HEK293 (cell line): Measurements from ENCODE around the gene ZNF365.

Source experiments
- CTCF ChIA-PET: fragments of 350-600 bp; formaldehyde crosslinking; extraction: SDS; loops from one replicate; lab custom pipeline; 2021; ENCODE audit warnings: antibody characterized with exemption; lab: Yijun Ruan, JAX
- POLR2A ChIA-PET: fragments of 300-600 bp; formaldehyde crosslinking; extraction: SDS; loops from one replicate; lab custom pipeline; 2020; ENCODE audit warnings: antibody characterized with exemption, inconsistent platforms; lab: Yijun Ruan, JAX
- H3K27ac ChIP-seq: fragments of 200-500 bp; sonication (Bioruptor generic); 2 replicates; pipeline ENCODE4 v1.5.1; 2014; ENCODE audit warnings: low read depth, low read length, control low read depth, inconsistent platforms; ENCODE audit errors: extremely low read depth
- H3K36me3 ChIP-seq, 2 experiments: fragments of 200-500 bp in 1 of 2; sonication (Bioruptor generic) in 1 of 2; 1 replicate in 1 of 2; 2 replicates in 1 of 2; pipeline ENCODE4 v1.5.1; 2014 to 2017; ENCODE audit warnings: inconsistent platforms in 2 of 2, low read length in 2 of 2; ENCODE audit not compliant: control insufficient read depth in 2 of 2, insufficient read depth in 1 of 2
- H3K4me1 ChIP-seq: fragments of 200-500 bp; sonication (Bioruptor generic); 2 replicates; pipeline ENCODE4 v1.5.1; 2014; ENCODE audit warnings: mild to moderate bottlenecking, low read length, inconsistent platforms; ENCODE audit not compliant: control insufficient read depth, insufficient read depth
- H3K4me3 ChIP-seq: 2 replicates; pipeline ENCODE4 v1.5.1; 2011; ENCODE audit warnings: low read depth, mild to moderate bottlenecking, control low read depth, low read length, moderate library complexity
- H3K9me3 ChIP-seq: fragments of 200-500 bp; sonication (Bioruptor generic); 2 replicates; pipeline ENCODE4 v1.5.1; 2014; ENCODE audit warnings: low read depth, low read length, inconsistent platforms; ENCODE audit not compliant: control insufficient read depth, insufficient read depth
- GLIS2 ChIP-seq: fragments of 450-650 bp; formaldehyde crosslinking; IDR thresholded peaks from 2 replicates; pipeline ENCODE4 v1.5.1; 2016; ENCODE audit warnings: missing biosample characterization, missing genetic modification characterization
- HOXC10 ChIP-seq: sonication (generic); formaldehyde crosslinking; IDR thresholded peaks from 2 replicates; pipeline ENCODE4 v1.8.1; 2023; ENCODE audit warnings: mild to moderate bottlenecking, missing genetic modification reagents
- OVOL3 ChIP-seq: fragments of 450-650 bp; formaldehyde crosslinking; IDR thresholded peaks from 2 replicates; pipeline ENCODE4 v1.5.1; 2016; ENCODE audit warnings: missing biosample characterization, missing genetic modification characterization
- PATZ1 ChIP-seq: fragments of 450-650 bp; formaldehyde crosslinking; IDR thresholded peaks from 2 replicates; pipeline ENCODE4 v1.5.1; 2016; ENCODE audit warnings: missing biosample characterization, missing genetic modification characterization
- YY2 ChIP-seq: fragments of 450-650 bp; formaldehyde crosslinking; IDR thresholded peaks from 2 replicates; pipeline ENCODE4 v1.5.1; 2016; ENCODE audit warnings: missing biosample characterization, missing genetic modification characterization
- ZBTB17 ChIP-seq: fragments of 450-650 bp; formaldehyde crosslinking; IDR thresholded peaks from 2 replicates; pipeline ENCODE4 v1.5.1; 2016; ENCODE audit warnings: missing biosample characterization, missing genetic modification characterization
- ZBTB26 ChIP-seq: fragments of 450-650 bp; formaldehyde crosslinking; optimal IDR thresholded peaks from 2 replicates; pipeline ENCODE3; 2016; ENCODE audit warnings: missing biosample characterization, mild to moderate bottlenecking, missing genetic modification characterization
- ZNF114 ChIP-seq: fragments of 450-650 bp; formaldehyde crosslinking; IDR thresholded peaks from 2 replicates; pipeline ENCODE4 v1.5.0; 2017; ENCODE audit warnings: missing biosample characterization, missing genetic modification characterization
- ZNF146 ChIP-seq: fragments of 450-650 bp; formaldehyde crosslinking; IDR thresholded peaks from 2 replicates; pipeline ENCODE4 v1.5.1; 2016; ENCODE audit warnings: missing biosample characterization, missing genetic modification characterization
- ZNF148 ChIP-seq: fragments of 450-650 bp; formaldehyde crosslinking; IDR thresholded peaks from 2 replicates; pipeline ENCODE4 v1.5.0; 2017; ENCODE audit warnings: missing biosample characterization, missing genetic modification characterization, borderline replicate concordance
- ZNF155 ChIP-seq: fragments of 450-650 bp; formaldehyde crosslinking; IDR thresholded peaks from 2 replicates; pipeline ENCODE4 v1.5.1; 2016; ENCODE audit warnings: missing biosample characterization, missing genetic modification characterization
- ZNF23 ChIP-seq: fragments of 450-650 bp; formaldehyde crosslinking; IDR thresholded peaks from 2 replicates; pipeline ENCODE4 v1.5.1; 2016; ENCODE audit warnings: missing biosample characterization, missing genetic modification characterization, borderline replicate concordance
- ZNF324 ChIP-seq: fragments of 450-650 bp; formaldehyde crosslinking; IDR thresholded peaks from 2 replicates; pipeline ENCODE4 v1.5.1; 2016; ENCODE audit warnings: missing biosample characterization, missing genetic modification characterization
- ZNF350 ChIP-seq: fragments of 450-650 bp; formaldehyde crosslinking; IDR thresholded peaks from 2 replicates; pipeline ENCODE4 v1.5.0; 2017; ENCODE audit warnings: missing biosample characterization, mild to moderate bottlenecking, missing genetic modification characterization
- ZNF449 ChIP-seq: fragments of 450-650 bp; formaldehyde crosslinking; IDR thresholded peaks from 2 replicates; pipeline ENCODE4 v1.5.1; 2017; ENCODE audit warnings: missing biosample characterization, mild to moderate bottlenecking, missing genetic modification characterization, moderate library complexity
- ZNF48 ChIP-seq: fragments of 450-650 bp; formaldehyde crosslinking; IDR thresholded peaks from 2 replicates; pipeline ENCODE4 v1.5.1; 2016; ENCODE audit warnings: missing biosample characterization, missing genetic modification characterization
- ZNF514 ChIP-seq: fragments of 450-650 bp; formaldehyde crosslinking; IDR thresholded peaks from 2 replicates; pipeline ENCODE4 v1.5.1; 2016; ENCODE audit warnings: missing biosample characterization, missing genetic modification characterization
- ZNF544 ChIP-seq: fragments of 450-650 bp; formaldehyde crosslinking; IDR thresholded peaks from 2 replicates; pipeline ENCODE4 v1.5.0; 2017; ENCODE audit warnings: missing biosample characterization, missing genetic modification characterization
- ZNF626 ChIP-seq: fragments of 450-650 bp; sonication (Bioruptor Pico); formaldehyde crosslinking; IDR thresholded peaks from 2 replicates; pipeline ENCODE4 v1.5.1; 2018; ENCODE audit warnings: missing biosample characterization, missing genetic modification characterization, inconsistent platforms
- ZNF654 ChIP-seq: fragments of 450-650 bp; formaldehyde crosslinking; IDR thresholded peaks from 2 replicates; pipeline ENCODE4 v1.5.1; 2016; ENCODE audit warnings: low read depth, missing biosample characterization, missing genetic modification characterization
- ZNF658 ChIP-seq: fragments of 450-650 bp; formaldehyde crosslinking; IDR thresholded peaks from 2 replicates; pipeline ENCODE4; 2016; ENCODE audit warnings: missing biosample characterization, missing genetic modification characterization
- ZNF701 ChIP-seq: fragments of 450-650 bp; formaldehyde crosslinking; IDR thresholded peaks from 2 replicates; pipeline ENCODE4 v1.5.1; 2016; ENCODE audit warnings: missing biosample characterization, missing genetic modification characterization
- ZNF843 ChIP-seq: fragments of 450-650 bp; formaldehyde crosslinking; IDR thresholded peaks from 2 replicates; pipeline ENCODE4 v1.5.1; 2016; ENCODE audit warnings: missing biosample characterization, missing genetic modification characterization
- ZXDB ChIP-seq: fragments of 450-650 bp; formaldehyde crosslinking; IDR thresholded peaks from 2 replicates; pipeline ENCODE4 v1.5.1; 2016; ENCODE audit warnings: missing biosample characterization, missing genetic modification characterization

Gene ZNF365

GRCh38 chr10:62384447-62385081 lies 10.4 kb downstream of the ZNF365 start:
- Histone ChIP-seq H3K9me3 (no peaks in the 10 kb centered on the region), H3K4me3 (no peak overlapping the region), H3K36me3 (no peaks in the 10 kb centered on the region), H3K27ac (no peak overlapping the region), H3K4me1 (peaks cover 18% of the 10 kb centered on the region)
- no peak for TF ChIP-seq ZNF48 (tag by site-specific recombination)
- TF ChIP-seq PATZ1, result no peak
- no peak for TF ChIP-seq ZNF701 (tag by site-specific recombination)
- TF ChIP-seq ZNF350 (tag by site-specific recombination), result no peak
- no peak for TF ChIP-seq ZNF23
- no peak for TF ChIP-seq ZNF654 (tag by site-specific recombination)
- no peak for TF ChIP-seq ZNF626
- TF ChIP-seq ZNF148 (tag by site-specific recombination), result no peak
- no peak for TF ChIP-seq ZXDB (tag by site-specific recombination)
- no peak for TF ChIP-seq ZNF146 (tag by site-specific recombination)
- POLR2A ChIA-PET, result interaction anchor here (0.9 kb wide), 1 partner anchor 336 kb away, joined by 4 read pairs; no protein-coding TSS in a partner anchor
- CTCF ChIA-PET, result interaction anchor here (1.1 kb wide), 1 partner anchor 53 kb away, joined by 3 read pairs; no protein-coding TSS in a partner anchor

- H3K27ac ChIP-seq, result no peak overlapping the region
- no peaks in the 10 kb centered on the region for H3K9me3 ChIP-seq
- H3K4me1 ChIP-seq, result peaks cover 9% of the 10 kb centered on the region; the same call in 1 of the 2 replicates
- H3K36me3 ChIP-seq, result no peaks in the 10 kb centered on the region
- H3K4me3 ChIP-seq, result no peak overlapping the region
- ChIA-PET POLR2A (interaction anchor here (0.7 kb wide), 1 partner anchor 750 kb away, joined by 3 read pairs; no protein-coding TSS in a partner anchor), CTCF (interaction anchor here (0.6 to 0.7 kb wide), 2 partner anchors 23 to 51 kb away, joined by 3 read pairs; no protein-coding TSS in a partner anchor)
- TF ChIP-seq ZNF701 (tag by site-specific recombination) (no peak), ZNF449 (tag by site-specific recombination) (no peak), ZNF155 (tag by site-specific recombination) (no peak), ZNF324 (tag by site-specific recombination) (no peak), OVOL3 (tag by site-specific recombination) (no peak), HOXC10 (CRISPR knock-in tag) (no peak), ZNF843 (tag by site-specific recombination) (no peak), GLIS2 (tag by site-specific recombination) (no peak), ZNF544 (tag by site-specific recombination) (no peak), ZBTB17 (tag by site-specific recombination) (no peak), ZNF114 (no peak), ZNF514 (no peak), ZBTB26 (tag by site-specific recombination) (no peak), YY2 (tag by site-specific recombination) (no peak), PATZ1 (no peak), ZNF658 (tag by site-specific recombination) (no peak)
Observed at GRCh38 chr10:62386356-62387320, 12.5 kb downstream of the ZNF365 start.
